Endothelial cell (in vitro differentiated cells): ENCODE results near the gene WDR17. TPM values are rescaled to one million over a fixed set of nuclear protein-coding genes. Genes with fewer than 3 reads are reported as not detected.
A peak's percentile ranks its signal among the peaks of the same experiment; 100 is the strongest.

Experiments
- DNase-seq: peaks from one replicate; pipeline ENCODE4 v3.0.0; 2021; ENCODE audit warnings: low spot score
- H3K27ac Mint-ChIP-seq: one replicate; pipeline ENCODE4 v1.8.0; 2021; ENCODE audit warnings: mixed read lengths, inconsistent platforms; ENCODE audit not compliant: unreplicated experiment
- H3K27me3 Mint-ChIP-seq: one replicate; pipeline ENCODE4 v1.8.0; 2021; ENCODE audit warnings: mild to moderate bottlenecking, moderate library complexity, mixed read lengths, inconsistent platforms; ENCODE audit not compliant: unreplicated experiment
- H3K36me3 Mint-ChIP-seq: one replicate; pipeline ENCODE4 v1.8.0; 2021; ENCODE audit warnings: mild to moderate bottlenecking, low read depth, mixed read lengths, inconsistent platforms; ENCODE audit not compliant: unreplicated experiment
- H3K4me1 Mint-ChIP-seq: one replicate; pipeline ENCODE4 v1.8.0; 2021; ENCODE audit warnings: mild to moderate bottlenecking, mixed read lengths, inconsistent platforms; ENCODE audit not compliant: unreplicated experiment
- H3K4me3 Mint-ChIP-seq: one replicate; pipeline ENCODE4 v1.8.0; 2021; ENCODE audit warnings: mild to moderate bottlenecking, mixed read lengths, inconsistent platforms; ENCODE audit not compliant: unreplicated experiment
- H3K9me3 Mint-ChIP-seq: one replicate; pipeline ENCODE4 v1.8.0; 2021; ENCODE audit warnings: mixed read lengths, inconsistent platforms; ENCODE audit not compliant: unreplicated experiment
- total RNA-seq: library from RNA; stranded (reverse); fragmentation: NEBNext Ultra II Directional; extraction: Animal tissue kit (Norgen Biotek cat#: 25700); gene quantifications from one replicate; pipeline ENCODE4 v1.2.1, GENCODE V29; 2021; ENCODE audit not compliant: unreplicated experiment
- TF ChIP-seq, protein P1 (sequence below): fragments of 200-600 bp; sonication (generic); IDR thresholded peaks from one replicate; pipeline ENCODE4 v1.5.0; 2021; ENCODE audit warnings: antibody characterized with exemption; ENCODE audit not compliant: unreplicated experiment

WDR17 gene
- total RNA-seq, 1 donor from 2014 or later, result 0.64 TPM

- Mint-ChIP-seq H3K27me3 (no peaks in the 10 kb centered on the region), H3K36me3 (no peaks in the 10 kb centered on the region), H3K9me3 (no peaks in the 10 kb centered on the region), H3K27ac (no peak overlapping the region), H3K4me1 (no peaks in the 10 kb centered on the region), H3K4me3 (no peak overlapping the region)
- no peak for DNase-seq
- TF ChIP-seq, protein P1, sequence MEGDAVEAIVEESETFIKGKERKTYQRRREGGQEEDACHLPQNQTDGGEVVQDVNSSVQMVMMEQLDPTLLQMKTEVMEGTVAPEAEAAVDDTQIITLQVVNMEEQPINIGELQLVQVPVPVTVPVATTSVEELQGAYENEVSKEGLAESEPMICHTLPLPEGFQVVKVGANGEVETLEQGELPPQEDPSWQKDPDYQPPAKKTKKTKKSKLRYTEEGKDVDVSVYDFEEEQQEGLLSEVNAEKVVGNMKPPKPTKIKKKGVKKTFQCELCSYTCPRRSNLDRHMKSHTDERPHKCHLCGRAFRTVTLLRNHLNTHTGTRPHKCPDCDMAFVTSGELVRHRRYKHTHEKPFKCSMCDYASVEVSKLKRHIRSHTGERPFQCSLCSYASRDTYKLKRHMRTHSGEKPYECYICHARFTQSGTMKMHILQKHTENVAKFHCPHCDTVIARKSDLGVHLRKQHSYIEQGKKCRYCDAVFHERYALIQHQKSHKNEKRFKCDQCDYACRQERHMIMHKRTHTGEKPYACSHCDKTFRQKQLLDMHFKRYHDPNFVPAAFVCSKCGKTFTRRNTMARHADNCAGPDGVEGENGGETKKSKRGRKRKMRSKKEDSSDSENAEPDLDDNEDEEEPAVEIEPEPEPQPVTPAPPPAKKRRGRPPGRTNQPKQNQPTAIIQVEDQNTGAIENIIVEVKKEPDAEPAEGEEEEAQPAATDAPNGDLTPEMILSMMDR, result no peak
Observed at GRCh38 chr4:176107695-176108094, 42.1 kb downstream of the WDR17 start.

- TF ChIP-seq, protein P1, result peak; percentile 72
- Mint-ChIP-seq H3K27me3 (peaks cover 2% of the 10 kb centered on the region), H3K36me3 (no peaks in the 10 kb centered on the region), H3K9me3 (no peaks in the 10 kb centered on the region), H3K4me3 (no peak overlapping the region), H3K27ac (no peak overlapping the region), H3K4me1 (no peaks in the 10 kb centered on the region)
- DNase-seq, result peak; percentile 15
Observed at GRCh38 chr4:176123710-176124407, 58.2 kb downstream of the WDR17 start.

GRCh38 chr4:176125063-176125462 lies 59.4 kb downstream of the WDR17 start:
- Mint-ChIP-seq H3K4me1 (no peaks in the 10 kb centered on the region), H3K36me3 (no peaks in the 10 kb centered on the region), H3K27ac (no peak overlapping the region), H3K9me3 (no peaks in the 10 kb centered on the region), H3K27me3 (peaks cover 2% of the 10 kb centered on the region), H3K4me3 (no peak overlapping the region)
- no peak for DNase-seq
- TF ChIP-seq, protein P1, result no peak

DNA sequence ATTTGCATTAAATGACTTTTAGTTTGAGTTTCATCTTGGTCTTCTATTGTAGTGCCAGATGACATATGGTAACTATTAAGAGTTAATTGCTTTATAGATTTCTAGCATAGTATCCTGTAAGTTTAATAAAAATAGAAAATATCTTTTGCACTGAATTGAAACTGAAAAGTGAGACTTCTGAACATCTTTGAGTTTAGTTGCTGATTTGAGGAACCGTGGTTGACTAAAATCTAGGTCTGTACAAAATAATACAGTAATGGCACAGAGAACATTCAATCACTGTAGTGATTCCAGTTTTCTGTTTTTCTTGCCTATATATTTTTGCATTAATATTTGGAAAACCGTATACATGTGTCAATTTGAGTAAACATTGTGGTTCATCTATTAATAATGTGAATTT lies 69.0 kb downstream of the WDR17 start:
- Mint-ChIP-seq H3K36me3 (no peaks in the 10 kb centered on the region), H3K27ac (no peak overlapping the region), H3K27me3 (no peaks in the 10 kb centered on the region), H3K9me3 (no peaks in the 10 kb centered on the region), H3K4me3 (no peak overlapping the region), H3K4me1 (peaks cover 2% of the 10 kb centered on the region)
- TF ChIP-seq, protein P1, result no peak
- no peak for DNase-seq

GRCh38 chr4:176137631-176138030 lies 72.0 kb downstream of the WDR17 start:
- Mint-ChIP-seq H3K4me3 (no peak overlapping the region), H3K27me3 (no peaks in the 10 kb centered on the region), H3K4me1 (peaks cover 2% of the 10 kb centered on the region), H3K27ac (no peak overlapping the region), H3K36me3 (no peaks in the 10 kb centered on the region), H3K9me3 (no peaks in the 10 kb centered on the region)
- DNase-seq, result no peak
- TF ChIP-seq, protein P1, result no peak
